IMR-90 (cell line): ENCODE data around the gene TNS2. TPM values are rescaled to one million over a fixed set of nuclear protein-coding genes. Genes with fewer than 3 reads are reported as not detected.

ENCODE experiments used
- ATAC-seq: fragments of 200-7000 bp; cut with Tn5 transposase; 2 replicates; pipeline ENCODE4 v1.9.1; 2020; ENCODE audit warnings: low read depth, mild to moderate bottlenecking, moderate library complexity
- BruUV-seq: library from RNA; stranded (reverse); fragments of 400-500 nt; replicated peaks from 2 replicates; lab custom pipeline; 2021; lab: Mats Ljungman, UMichigan
- CTCF ChIA-PET: fragments of 300-600 bp; formaldehyde crosslinking; extraction: SDS; loops from one replicate; lab custom pipeline; 2021; ENCODE audit warnings: antibody characterized with exemption; lab: Yijun Ruan, JAX
- POLR2A ChIA-PET: fragments of 300-600 bp; sonication (Branson Sonifier 250); formaldehyde crosslinking; loops from one replicate; lab custom pipeline; 2022; ENCODE audit warnings: antibody characterized with exemption; ENCODE audit not compliant: unreplicated experiment; lab: Charles Lee
- DNase-seq: peaks from one replicate; pipeline ENCODE4 v3.0.0; 2013
- H2AFZ ChIP-seq: replicated peaks from 2 replicates; pipeline ENCODE3; 2013; ENCODE audit warnings: low read length, mild to moderate bottlenecking; ENCODE audit not compliant: poor library complexity
- H2AK5ac ChIP-seq: 2 replicates; pipeline ENCODE4 v1.6.1; 2013; ENCODE audit warnings: low read depth, low read length, inconsistent platforms
- H2AK9ac ChIP-seq: replicated peaks from 2 replicates; pipeline ENCODE3; 2013; ENCODE audit warnings: mild to moderate bottlenecking, low read depth, low read length, moderate library complexity; ENCODE audit not compliant: poor library complexity
- H2BK120ac ChIP-seq: 2 replicates; pipeline ENCODE4 v1.6.1; 2013; ENCODE audit warnings: low read depth, low read length, inconsistent platforms
- H2BK15ac ChIP-seq: 3 replicates; pipeline ENCODE4 v1.6.1; 2013; ENCODE audit warnings: low read depth, low read length, inconsistent platforms
- H2BK20ac ChIP-seq: 2 replicates; pipeline ENCODE4 v1.6.1; 2013; ENCODE audit warnings: low read depth, mild to moderate bottlenecking, inconsistent platforms, low read length, moderate library complexity
- H2BK5ac ChIP-seq: 2 replicates; pipeline ENCODE4 v1.6.1; 2013; ENCODE audit warnings: mild to moderate bottlenecking, low read depth, low read length, inconsistent platforms; ENCODE audit not compliant: poor library complexity, severe bottlenecking
- H3K14ac ChIP-seq: replicated peaks from 2 replicates; pipeline ENCODE4 v1.6.1; 2013; ENCODE audit warnings: low read depth, low read length, inconsistent platforms
- H3K18ac ChIP-seq: 2 replicates; pipeline ENCODE4 v1.6.1; 2013; ENCODE audit warnings: low read depth, low read length, control low read depth
- H3K23ac ChIP-seq: 2 replicates; pipeline ENCODE4 v1.6.1; 2013; ENCODE audit warnings: low read depth, low read length, inconsistent platforms
- H3K27ac ChIP-seq: 2 replicates; pipeline ENCODE4 v1.5.1; 2013; ENCODE audit warnings: mild to moderate bottlenecking, control low read depth, low read length; ENCODE audit not compliant: insufficient read depth
- H3K27me3 ChIP-seq: 2 replicates; pipeline ENCODE4 v1.6.1; 2013; ENCODE audit warnings: low read length; ENCODE audit not compliant: control insufficient read depth, insufficient read depth
- H3K36me3 ChIP-seq: 2 replicates; pipeline ENCODE4 v1.6.1; 2013; ENCODE audit warnings: low read length, mixed read lengths; ENCODE audit not compliant: control insufficient read depth, insufficient read depth
- H3K4ac ChIP-seq: 2 replicates; pipeline ENCODE4 v1.6.1; 2013; ENCODE audit warnings: low read depth, low read length, inconsistent platforms
- H3K4me1 ChIP-seq: 2 replicates; pipeline ENCODE4 v1.6.1; 2013; ENCODE audit warnings: low read length, mixed read lengths; ENCODE audit not compliant: control insufficient read depth, insufficient read depth
- H3K4me2 ChIP-seq: 2 replicates; pipeline ENCODE4 v1.6.1; 2013; ENCODE audit warnings: low read depth, mild to moderate bottlenecking, control low read depth, low read length, moderate library complexity
- H3K4me3 ChIP-seq: 2 replicates; pipeline ENCODE4 v1.5.1; 2013; ENCODE audit warnings: low read depth, mild to moderate bottlenecking, control low read depth, low read length, moderate library complexity; ENCODE audit not compliant: insufficient read depth
- H3K56ac ChIP-seq: 2 replicates; pipeline ENCODE4 v1.6.1; 2013; ENCODE audit warnings: low read length, inconsistent platforms; ENCODE audit not compliant: insufficient read depth; ENCODE audit errors: extremely low read depth
- H3K79me1 ChIP-seq, 2 experiments: 2 replicates each; pipeline ENCODE4 v1.6.1; 2013; ENCODE audit warnings: low read length in 2 of 2, inconsistent platforms in 1 of 2, low read depth in 1 of 2
- H3K9ac ChIP-seq: 2 replicates; pipeline ENCODE4 v1.6.1; 2013; ENCODE audit warnings: low read depth, low read length, control low read depth
- H3K9me1 ChIP-seq: 2 replicates; pipeline ENCODE4 v1.6.1; 2013; ENCODE audit warnings: low read length, inconsistent platforms; ENCODE audit not compliant: insufficient read depth
- H3K9me3 ChIP-seq: 2 replicates; pipeline ENCODE4 v1.6.1; 2013; ENCODE audit warnings: low read length; ENCODE audit not compliant: control insufficient read depth, insufficient read depth
- H4K20me1 ChIP-seq: 2 replicates; pipeline ENCODE4 v1.6.1; 2013; ENCODE audit warnings: low read length, inconsistent platforms; ENCODE audit not compliant: insufficient read depth
- H4K5ac ChIP-seq: 2 replicates; pipeline ENCODE4 v1.6.1; 2013; ENCODE audit warnings: mild to moderate bottlenecking, low read depth, low read length, control low read depth
- H4K8ac ChIP-seq, 2 experiments: 2 replicates each; pipeline ENCODE4 v1.6.1; 2013; ENCODE audit warnings: low read depth in 2 of 2, low read length in 2 of 2, control low read depth in 1 of 2, inconsistent platforms in 1 of 2
- H4K91ac ChIP-seq: 2 replicates; pipeline ENCODE4 v1.6.1; 2013; ENCODE audit warnings: low read depth, low read length, inconsistent platforms; ENCODE audit not compliant: insufficient read depth
- BHLHE40 ChIP-seq: fragments of 150-350 bp; IDR thresholded peaks from 2 replicates; pipeline ENCODE4 v1.6.1; 2016; ENCODE audit warnings: mild to moderate bottlenecking, low read depth, low read length
- CEBPB ChIP-seq: IDR thresholded peaks from 2 replicates; pipeline ENCODE4 v1.6.1; 2012; ENCODE audit warnings: low read depth, low read length, improper control_type of control experiment
- CHD1 ChIP-seq: IDR thresholded peaks from 2 replicates; pipeline ENCODE4 v1.6.1; 2012; ENCODE audit warnings: low read depth, low read length, improper control_type of control experiment
- FOS ChIP-seq: fragments of 150-350 bp; IDR thresholded peaks from 2 replicates; pipeline ENCODE4 v1.6.1; 2016; ENCODE audit warnings: low read depth, low read length
- MAFK ChIP-seq: IDR thresholded peaks from 2 replicates; pipeline ENCODE4 v1.6.1; 2012; ENCODE audit warnings: low read depth, low read length, improper control_type of control experiment
- MAZ ChIP-seq: IDR thresholded peaks from 2 replicates; pipeline ENCODE4 v1.6.1; 2012; ENCODE audit warnings: low read depth, mild to moderate bottlenecking, low read length, improper control_type of control experiment, moderate library complexity, borderline replicate concordance
- MXI1 ChIP-seq: IDR thresholded peaks from 2 replicates; pipeline ENCODE4 v1.6.1; 2012; ENCODE audit warnings: low read depth, mild to moderate bottlenecking, low read length, moderate library complexity, borderline replicate concordance
- NFE2L2 ChIP-seq: fragments of 150-350 bp; IDR thresholded peaks from 2 replicates; pipeline ENCODE4 v1.6.1; 2016; ENCODE audit warnings: low read depth, mild to moderate bottlenecking, low read length
- POLR2A ChIP-seq: IDR thresholded peaks from 2 replicates; pipeline ENCODE4 v1.6.1; 2012; ENCODE audit warnings: mild to moderate bottlenecking, low read depth, low read length
- RAD21 ChIP-seq: IDR thresholded peaks from 2 replicates; pipeline ENCODE4 v1.6.1; 2012; ENCODE audit warnings: low read length, improper control_type of control experiment
- RCOR1 ChIP-seq: IDR thresholded peaks from 2 replicates; pipeline ENCODE4 v1.6.1; 2012; ENCODE audit warnings: mild to moderate bottlenecking, low read length, improper control_type of control experiment; ENCODE audit not compliant: insufficient replicate concordance
- RFX5 ChIP-seq: IDR thresholded peaks from 2 replicates; pipeline ENCODE4 v1.8.0; 2012; ENCODE audit warnings: low read depth, mild to moderate bottlenecking, low read length, moderate library complexity
- SMC3 ChIP-seq: fragments of 150-350 bp; IDR thresholded peaks from 2 replicates; pipeline ENCODE4 v1.6.1; 2016; ENCODE audit warnings: low read depth, mild to moderate bottlenecking, antibody characterized with exemption, low read length, moderate library complexity
- WGBS, 2 experiments: methylation state at CpG; one replicate each; pipeline versions ENCODE4 v1.1.5 to v1.1.7; 2013; ENCODE audit warnings: missing lambda C conversion rate in 2 of 2; ENCODE audit not compliant: insufficient read length in 1 of 2; ENCODE audit errors: extremely low coverage in 2 of 2; 5-methylcytosine and 5-hydroxymethylcytosine counted together
- dilution Hi-C: fragments of 300-500 bp; cut with HindIII; formaldehyde crosslinking; loops from one replicate; pipeline ENCODE4 v1.14.3; 2018; ENCODE audit warnings: low sequenced_read_pairs; ENCODE audit not compliant: unreplicated experiment
- in situ Hi-C: fragments of 300-500 bp; cut with MboI; formaldehyde crosslinking; loops from 3 replicates; pipeline ENCODE4 v1.14.3; 2019; ENCODE audit warnings: low sequenced_read_pairs, inconsistent platforms, mixed read lengths
- intact Hi-C: fragments of 100-400 bp; cut with micrococcal nuclease; formaldehyde crosslinking; loops from 2 replicates; pipeline ENCODE4 v1.10.0; 2022
- polyA plus RNA-seq, 3 experiments: library from polyadenylated mRNA; depleted of rRNA; stranded (reverse); fragments of >200 nt; gene quantifications; 2 replicates each; pipeline ENCODE4 v1.2.3, GENCODE V29; 2012; ENCODE audit warnings: low replicate concordance in 1 of 3
- total RNA-seq: library from RNA; depleted of rRNA; stranded (reverse); fragments of >200 nt; gene quantifications from 2 replicates; pipeline ENCODE4 v1.2.3, GENCODE V29; 2012
- TF ChIP-seq, protein P1 (sequence below): fragments of 150-350 bp; IDR thresholded peaks from 2 replicates; pipeline ENCODE4 v1.6.1; 2016; ENCODE audit warnings: low read depth, mild to moderate bottlenecking, low read length, moderate library complexity, borderline replicate concordance
- TF ChIP-seq, protein P2 (sequence below): fragments of 150-350 bp; IDR thresholded peaks from 2 replicates; pipeline ENCODE4 v1.6.1; 2017; ENCODE audit warnings: mild to moderate bottlenecking, antibody characterized with exemption, low read length, low read depth
- TF ChIP-seq, protein P3 (sequence below): conservative IDR thresholded peaks from 2 replicates; pipeline ENCODE4 v1.5.1; 2012; ENCODE audit warnings: mild to moderate bottlenecking, low read depth, low read length, improper control_type of control experiment

TNS2 gene
- total and polyA plus RNA-seq, 2 of the 4 experiments (the other 2 are of a cell fraction) = 10.4 to 67.2 TPM

DNA sequence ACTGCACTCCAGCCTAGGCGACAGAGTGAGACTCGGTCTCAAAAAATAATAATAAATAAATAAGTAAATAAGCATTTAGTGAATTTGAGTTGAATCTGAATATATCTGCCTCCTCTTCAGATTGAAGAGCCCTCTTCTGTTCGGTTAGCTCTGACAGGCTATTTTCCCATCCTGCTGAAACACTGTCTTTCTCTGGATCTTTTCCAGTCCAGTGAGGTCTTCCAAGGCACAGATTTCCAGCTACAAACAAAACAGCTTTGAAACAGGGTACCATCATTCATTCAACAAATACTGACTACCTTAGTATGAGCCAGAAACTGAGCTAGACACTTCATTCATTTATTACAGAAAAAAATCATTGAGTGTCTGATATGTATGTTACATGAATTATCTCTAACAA is 36.5 kb downstream of the TNS2 start:
- dilution Hi-C loops (no loop called here), intact Hi-C loops (no loop called here)

More for the DNA sequence above, 36.5 kb downstream of the TNS2 start:
- Histone ChIP-seq H4K20me1 (no peaks in the 10 kb centered on the region), H3K9ac (no peak overlapping the region), H3K14ac (no peak overlapping the region), H3K27ac (no peak overlapping the region), H3K4me3 (no peak overlapping the region), H3K56ac (no peak overlapping the region), H2BK15ac (no peak overlapping the region), H2BK120ac (no peak overlapping the region), H4K91ac (no peak overlapping the region), H2AFZ (no peak overlapping the region), H3K4ac (no peak overlapping the region), H3K18ac (no peak overlapping the region), H3K79me1 (no peaks in the 10 kb centered on the region), H3K9me1 (no peaks in the 10 kb centered on the region), H2AK5ac (no peak overlapping the region), H3K27me3 (no peaks in the 10 kb centered on the region; the same call in 1 of the 2 replicates), H3K4me1 (no peaks in the 10 kb centered on the region), H4K8ac (no peak overlapping the region), H3K23ac (no peak overlapping the region), H3K9me3 (no peaks in the 10 kb centered on the region), H4K5ac (no peak overlapping the region), H2AK9ac (no peak overlapping the region), H2BK5ac (no peak overlapping the region), H3K36me3 (no peaks in the 10 kb centered on the region), H3K4me2 (no peak overlapping the region), H2BK20ac (no peak overlapping the region)
- ATAC-seq (no peak), DNase-seq (no peak)
- CTCF ChIA-PET = interaction anchor here (1.6 kb wide), 1 partner anchor 13 kb away, joined by 4 read pairs; no protein-coding TSS in a partner anchor
- in situ Hi-C loops = no loop called here
- no CpG with 5 or more reads among the region's 3 CpGs for WGBS, 2 experiments
- POLR2A ChIA-PET = no interaction called here
- TF ChIP-seq POLR2A (no peak), FOS (no peak), MXI1 (no peak), CEBPB (no peak), NFE2L2 (no peak), MAFK (no peak), RFX5 (no peak), MAZ (no peak), CHD1 (no peak), RAD21 (no peak), SMC3 (no peak), BHLHE40 (no peak), RCOR1 (no peak)
- TF ChIP-seq, protein P1, sequence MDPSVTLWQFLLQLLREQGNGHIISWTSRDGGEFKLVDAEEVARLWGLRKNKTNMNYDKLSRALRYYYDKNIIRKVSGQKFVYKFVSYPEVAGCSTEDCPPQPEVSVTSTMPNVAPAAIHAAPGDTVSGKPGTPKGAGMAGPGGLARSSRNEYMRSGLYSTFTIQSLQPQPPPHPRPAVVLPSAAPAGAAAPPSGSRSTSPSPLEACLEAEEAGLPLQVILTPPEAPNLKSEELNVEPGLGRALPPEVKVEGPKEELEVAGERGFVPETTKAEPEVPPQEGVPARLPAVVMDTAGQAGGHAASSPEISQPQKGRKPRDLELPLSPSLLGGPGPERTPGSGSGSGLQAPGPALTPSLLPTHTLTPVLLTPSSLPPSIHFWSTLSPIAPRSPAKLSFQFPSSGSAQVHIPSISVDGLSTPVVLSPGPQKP = no peak
- TF ChIP-seq, protein P2, sequence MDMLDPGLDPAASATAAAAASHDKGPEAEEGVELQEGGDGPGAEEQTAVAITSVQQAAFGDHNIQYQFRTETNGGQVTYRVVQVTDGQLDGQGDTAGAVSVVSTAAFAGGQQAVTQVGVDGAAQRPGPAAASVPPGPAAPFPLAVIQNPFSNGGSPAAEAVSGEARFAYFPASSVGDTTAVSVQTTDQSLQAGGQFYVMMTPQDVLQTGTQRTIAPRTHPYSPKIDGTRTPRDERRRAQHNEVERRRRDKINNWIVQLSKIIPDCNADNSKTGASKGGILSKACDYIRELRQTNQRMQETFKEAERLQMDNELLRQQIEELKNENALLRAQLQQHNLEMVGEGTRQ = no peak
- TF ChIP-seq, protein P3, sequence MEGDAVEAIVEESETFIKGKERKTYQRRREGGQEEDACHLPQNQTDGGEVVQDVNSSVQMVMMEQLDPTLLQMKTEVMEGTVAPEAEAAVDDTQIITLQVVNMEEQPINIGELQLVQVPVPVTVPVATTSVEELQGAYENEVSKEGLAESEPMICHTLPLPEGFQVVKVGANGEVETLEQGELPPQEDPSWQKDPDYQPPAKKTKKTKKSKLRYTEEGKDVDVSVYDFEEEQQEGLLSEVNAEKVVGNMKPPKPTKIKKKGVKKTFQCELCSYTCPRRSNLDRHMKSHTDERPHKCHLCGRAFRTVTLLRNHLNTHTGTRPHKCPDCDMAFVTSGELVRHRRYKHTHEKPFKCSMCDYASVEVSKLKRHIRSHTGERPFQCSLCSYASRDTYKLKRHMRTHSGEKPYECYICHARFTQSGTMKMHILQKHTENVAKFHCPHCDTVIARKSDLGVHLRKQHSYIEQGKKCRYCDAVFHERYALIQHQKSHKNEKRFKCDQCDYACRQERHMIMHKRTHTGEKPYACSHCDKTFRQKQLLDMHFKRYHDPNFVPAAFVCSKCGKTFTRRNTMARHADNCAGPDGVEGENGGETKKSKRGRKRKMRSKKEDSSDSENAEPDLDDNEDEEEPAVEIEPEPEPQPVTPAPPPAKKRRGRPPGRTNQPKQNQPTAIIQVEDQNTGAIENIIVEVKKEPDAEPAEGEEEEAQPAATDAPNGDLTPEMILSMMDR = no peak
- no TSS peak for BruUV-seq
